ENCODE results near the gene IGFN1. TPM values are rescaled to one million over a fixed set of nuclear protein-coding genes. Genes with fewer than 3 reads are reported as not detected.
A peak's percentile ranks its signal among the peaks of the same experiment; 100 is the strongest.

Gene IGFN1
- total RNA-seq, 1 experiment from 2014 or later = not detected

DNA sequence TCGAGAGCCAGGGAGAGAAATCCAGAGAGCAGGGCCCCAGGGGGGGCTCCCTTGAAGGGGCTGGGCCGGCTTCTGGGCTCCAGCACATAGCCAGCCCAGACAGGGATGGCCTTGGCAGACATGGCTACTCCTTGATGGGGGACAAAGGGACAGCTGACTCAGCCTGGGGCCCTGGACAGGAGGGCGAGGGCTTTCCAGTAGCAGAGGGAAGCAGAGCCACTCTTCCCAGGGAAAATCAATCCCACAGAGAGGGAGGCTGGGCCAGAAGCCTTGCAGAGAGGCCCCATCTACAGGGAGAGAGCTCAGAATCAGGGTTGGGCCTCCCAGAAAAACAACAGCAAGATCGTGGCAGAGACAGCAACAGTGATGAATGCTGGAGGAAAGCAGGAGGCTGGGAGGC, 15.6 kb downstream of the IGFN1 start:
- no peak overlapping the region for H3K27ac Mint-ChIP-seq
- H3K4me2 ChIP-seq (ENCODE audit: insufficient read depth, insufficient read length, low read length) = no peak overlapping the region
- H2AK5ac ChIP-seq (ENCODE audit: insufficient read length, low read length) = no peak overlapping the region
- no peaks in the 10 kb centered on the region for H3K4me1 ChIP-seq (ENCODE audit: insufficient read depth, low read length)
- H2AFZ ChIP-seq (ENCODE audit: low read length) = no peak overlapping the region
- no peak overlapping the region for H2BK5ac ChIP-seq (ENCODE audit: insufficient read length, low read length)
- H4K5ac ChIP-seq (ENCODE audit: insufficient read length, low read depth, low read length) = no peak overlapping the region
- H3T11ph ChIP-seq (ENCODE audit: low read length) = no peak overlapping the region
- H2BK12ac ChIP-seq (ENCODE audit: insufficient read length, low read depth, low read length) = no peak overlapping the region
- H4K20me1 ChIP-seq (ENCODE audit: control insufficient read depth, insufficient read depth, insufficient read length) = no peaks in the 10 kb centered on the region
- H2BK20ac ChIP-seq (ENCODE audit: low read depth, low read length, poor library complexity, severe bottlenecking) = no peak overlapping the region
- peaks cover 25% of the 10 kb centered on the region for H3K27me3 Mint-ChIP-seq (ENCODE audit: low read depth)
- no peak overlapping the region for H4K8ac ChIP-seq (replicated peaks; ENCODE audit: insufficient read length, low read depth, low read length)
- H3K79me2 ChIP-seq (ENCODE audit: insufficient read depth, low read length) = no peaks in the 10 kb centered on the region
- no peaks in the 10 kb centered on the region for H3K27me3 ChIP-seq (ENCODE audit: insufficient read depth, low read length)
- H3K9ac ChIP-seq (ENCODE audit: extremely low read depth, insufficient read length, low read length) = no peak overlapping the region
- no peak overlapping the region for H2BK120ac ChIP-seq (ENCODE audit: low read depth, low read length, poor library complexity, severe bottlenecking)
- WGBS (ENCODE audit: extremely low coverage, insufficient read length, low lambda C conversion rate) = no CpG with 5 or more reads among the region's 4 CpGs
- H3K18ac ChIP-seq (ENCODE audit: insufficient read length, low read depth, low read length) = no peak overlapping the region
- peaks cover 0 to 2% of the 10 kb centered on the region in 2 experiments; a peak in 1 of 4 replicates for H3K4me1 Mint-ChIP-seq
- H3K56ac ChIP-seq (ENCODE audit: insufficient read length, low read depth, low read length) = no peak overlapping the region
- H2BK15ac ChIP-seq (ENCODE audit: low read depth, low read length) = no peak overlapping the region
- H3K9me3 ChIP-seq (ENCODE audit: control insufficient read depth, low read depth, low read length) = no peaks in the 10 kb centered on the region
- no peak overlapping the region for H3K4ac ChIP-seq (ENCODE audit: low read depth, low read length)
- TF ChIP-seq, protein P1, sequence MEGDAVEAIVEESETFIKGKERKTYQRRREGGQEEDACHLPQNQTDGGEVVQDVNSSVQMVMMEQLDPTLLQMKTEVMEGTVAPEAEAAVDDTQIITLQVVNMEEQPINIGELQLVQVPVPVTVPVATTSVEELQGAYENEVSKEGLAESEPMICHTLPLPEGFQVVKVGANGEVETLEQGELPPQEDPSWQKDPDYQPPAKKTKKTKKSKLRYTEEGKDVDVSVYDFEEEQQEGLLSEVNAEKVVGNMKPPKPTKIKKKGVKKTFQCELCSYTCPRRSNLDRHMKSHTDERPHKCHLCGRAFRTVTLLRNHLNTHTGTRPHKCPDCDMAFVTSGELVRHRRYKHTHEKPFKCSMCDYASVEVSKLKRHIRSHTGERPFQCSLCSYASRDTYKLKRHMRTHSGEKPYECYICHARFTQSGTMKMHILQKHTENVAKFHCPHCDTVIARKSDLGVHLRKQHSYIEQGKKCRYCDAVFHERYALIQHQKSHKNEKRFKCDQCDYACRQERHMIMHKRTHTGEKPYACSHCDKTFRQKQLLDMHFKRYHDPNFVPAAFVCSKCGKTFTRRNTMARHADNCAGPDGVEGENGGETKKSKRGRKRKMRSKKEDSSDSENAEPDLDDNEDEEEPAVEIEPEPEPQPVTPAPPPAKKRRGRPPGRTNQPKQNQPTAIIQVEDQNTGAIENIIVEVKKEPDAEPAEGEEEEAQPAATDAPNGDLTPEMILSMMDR (conservative IDR thresholded peaks at IDR 0.05) = no peak
- no peaks in the 10 kb centered on the region for H3K23me2 ChIP-seq (ENCODE audit: insufficient read length, low read depth, low read length, poor library complexity, severe bottlenecking)
- H3K14ac ChIP-seq (ENCODE audit: insufficient read depth, low read length) = peak overlapping the region; percentile 20; the same call in 1 of the 2 replicates
- H3K9me3 Mint-ChIP-seq = no peaks in the 10 kb centered on the region
- no peak overlapping the region for H3K4me3 Mint-ChIP-seq
- DNase-seq = no peak
- no peak overlapping the region for H3K23ac ChIP-seq (ENCODE audit: insufficient read length, low read depth, low read length)
- H3K27ac ChIP-seq (ENCODE audit: insufficient read length, low read depth, low read length) = no peak overlapping the region
- no peaks in the 10 kb centered on the region for H3K36me3 Mint-ChIP-seq (ENCODE audit: insufficient read depth in 1 of 3, low read depth in 3 of 3)
- no peaks in the 10 kb centered on the region for H3K79me1 ChIP-seq (ENCODE audit: insufficient read depth, low read depth, low read length, poor library complexity, severe bottlenecking)
- H4K91ac ChIP-seq (ENCODE audit: insufficient read length, low read depth, low read length) = no peak overlapping the region
